Activated naive CD4-positive, alpha-beta T cell treated with anti-CD3 and anti-CD28 coated beads, Interleukin-2, amount 10 ng/mL, durations not matched to agents 7 days and 5 days (primary cell): ENCODE measurements around the gene TRDN.
"Not testable (repeated sequence)": the region's sequence is repeated elsewhere in the genome, so short reads cannot be mapped to it uniquely, and the experiment has no call there.

Source experiments
- CTCF ChIA-PET: fragments of 350-600 bp; sonication (Branson Sonifier 250); formaldehyde crosslinking; loops from one replicate; lab custom pipeline; 2021; ENCODE audit warnings: antibody characterized with exemption; lab: Charles Lee
- DNase-seq: peaks from one replicate; pipeline ENCODE4 v3.0.0-alpha.2; 2020
- H3K27ac Mint-ChIP-seq: one replicate; pipeline ENCODE4 v1.8.0; 2021; ENCODE audit warnings: mild to moderate bottlenecking, moderate library complexity, mixed read lengths
- H3K27me3 Mint-ChIP-seq: one replicate; pipeline ENCODE4 v1.8.0; 2021; ENCODE audit warnings: mild to moderate bottlenecking, mixed read lengths
- H3K36me3 Mint-ChIP-seq: one replicate; pipeline ENCODE4 v1.8.0; 2021; ENCODE audit warnings: mixed read lengths
- H3K4me1 Mint-ChIP-seq: one replicate; pipeline ENCODE4 v1.8.0; 2021; ENCODE audit warnings: mixed read lengths
- H3K4me3 Mint-ChIP-seq: one replicate; pipeline ENCODE4 v1.8.0; 2021; ENCODE audit warnings: mild to moderate bottlenecking, moderate library complexity, mixed read lengths
- H3K9me3 Mint-ChIP-seq: one replicate; pipeline ENCODE4 v1.8.0; 2021; ENCODE audit warnings: mixed read lengths

Gene TRDN

GRCh38 chr6:123562677-123563076 lies 74.1 kb downstream of the TRDN start:
- no peaks in the 10 kb centered on the region for H3K36me3 Mint-ChIP-seq
- H3K4me3 Mint-ChIP-seq: no peak overlapping the region
- no peaks in the 10 kb centered on the region for H3K27me3 Mint-ChIP-seq
- peaks cover 16% of the 10 kb centered on the region for H3K9me3 Mint-ChIP-seq
- CTCF ChIA-PET: no interaction called here
- no peak overlapping the region for H3K27ac Mint-ChIP-seq
- no peaks in the 10 kb centered on the region for H3K4me1 Mint-ChIP-seq
- DNase-seq: no peak

- H3K4me1 Mint-ChIP-seq: no peaks in the 10 kb centered on the region
- no peak overlapping the region for H3K27ac Mint-ChIP-seq
- H3K27me3 Mint-ChIP-seq: no peaks in the 10 kb centered on the region
- CTCF ChIA-PET: no interaction called here
- H3K36me3 Mint-ChIP-seq: no peaks in the 10 kb centered on the region
- no peak overlapping the region for H3K4me3 Mint-ChIP-seq
- DNase-seq: no peak
- peaks cover 18% of the 10 kb centered on the region for H3K9me3 Mint-ChIP-seq
These were observed 74.5 kb downstream of the TRDN start for GRCh38 chr6:123562264-123562663.

- H3K4me3 Mint-ChIP-seq, H3K4me1 Mint-ChIP-seq, DNase-seq, H3K27ac Mint-ChIP-seq, CTCF ChIA-PET, H3K27me3 Mint-ChIP-seq, H3K36me3 Mint-ChIP-seq: not testable (repeated sequence)
- H3K9me3 Mint-ChIP-seq: peaks cover 19% of the 10 kb centered on the region
These were observed 76.9 kb downstream of the TRDN start for GRCh38 chr6:123559816-123560215.

GRCh38 chr6:123557474-123557873 lies 79.3 kb downstream of the TRDN start:
- CTCF ChIA-PET, H3K27me3 Mint-ChIP-seq: not testable (repeated sequence)

DNA sequence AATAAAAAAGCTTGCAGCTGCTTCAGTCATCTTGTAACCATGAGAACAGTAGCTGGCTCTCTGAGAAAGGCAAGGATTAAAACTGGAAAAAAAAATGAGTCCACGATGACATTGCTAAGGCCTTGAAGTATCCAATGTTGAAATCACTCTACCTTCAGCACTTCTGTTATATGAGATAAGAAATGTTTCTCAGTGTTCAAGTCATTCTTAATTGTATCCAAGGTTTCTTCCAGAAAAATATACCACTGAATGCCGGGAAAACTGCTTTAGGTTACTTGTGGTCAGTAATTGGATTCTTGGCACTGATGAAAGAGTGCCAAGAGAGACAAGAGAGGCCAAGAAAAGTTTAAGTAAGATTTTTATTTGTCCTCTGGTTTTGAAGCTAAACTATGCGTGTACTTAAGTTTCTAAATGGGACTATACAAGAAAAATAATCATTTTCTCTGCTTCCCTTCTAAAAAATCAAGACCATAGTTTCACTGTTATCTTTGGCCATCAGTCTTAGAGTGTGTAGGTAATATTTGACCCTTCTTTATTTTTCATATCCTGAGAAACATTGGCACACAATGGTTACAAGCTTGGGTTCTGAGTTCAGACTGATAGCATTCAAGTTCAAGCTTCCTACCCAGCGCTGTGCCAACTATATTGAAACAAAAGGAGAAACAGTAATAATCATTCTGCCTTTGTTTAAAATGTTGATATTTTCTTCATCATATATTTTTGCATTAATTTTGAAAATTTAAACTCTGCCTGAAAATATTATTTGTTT lies 84.6 kb downstream of the TRDN start:
- no peak for DNase-seq
- no peaks in the 10 kb centered on the region for H3K36me3 Mint-ChIP-seq
- CTCF ChIA-PET: no interaction called here
- H3K27me3 Mint-ChIP-seq: no peaks in the 10 kb centered on the region
- no peaks in the 10 kb centered on the region for H3K9me3 Mint-ChIP-seq
- no peak overlapping the region for H3K4me3 Mint-ChIP-seq
- H3K4me1 Mint-ChIP-seq: no peaks in the 10 kb centered on the region
- H3K27ac Mint-ChIP-seq: no peak overlapping the region

More at GRCh38 chr6:123557474-123557873, 79.3 kb downstream of the TRDN start:
- peaks cover 19% of the 10 kb centered on the region for H3K9me3 Mint-ChIP-seq
- H3K36me3 Mint-ChIP-seq, H3K4me1 Mint-ChIP-seq, H3K4me3 Mint-ChIP-seq, H3K27ac Mint-ChIP-seq, DNase-seq: not testable (repeated sequence)

GRCh38 chr6:123550052-123550617 lies 86.6 kb downstream of the TRDN start:
- Mint-ChIP-seq H3K4me3 (no peak overlapping the region), H3K9me3 (no peaks in the 10 kb centered on the region), H3K4me1 (no peaks in the 10 kb centered on the region), H3K27me3 (no peaks in the 10 kb centered on the region), H3K36me3 (no peaks in the 10 kb centered on the region), H3K27ac (no peak overlapping the region)
- DNase-seq: no peak
- CTCF ChIA-PET: no interaction called here

GRCh38 chr6:123549476-123549875 lies 87.3 kb downstream of the TRDN start:
- H3K4me3 Mint-ChIP-seq: no peak overlapping the region
- H3K27ac Mint-ChIP-seq: no peak overlapping the region
- no peaks in the 10 kb centered on the region for H3K4me1 Mint-ChIP-seq
- H3K36me3 Mint-ChIP-seq: no peaks in the 10 kb centered on the region
- DNase-seq: no peak
- no peaks in the 10 kb centered on the region for H3K27me3 Mint-ChIP-seq
- H3K9me3 Mint-ChIP-seq: no peaks in the 10 kb centered on the region
- CTCF ChIA-PET: no interaction called here

DNA sequence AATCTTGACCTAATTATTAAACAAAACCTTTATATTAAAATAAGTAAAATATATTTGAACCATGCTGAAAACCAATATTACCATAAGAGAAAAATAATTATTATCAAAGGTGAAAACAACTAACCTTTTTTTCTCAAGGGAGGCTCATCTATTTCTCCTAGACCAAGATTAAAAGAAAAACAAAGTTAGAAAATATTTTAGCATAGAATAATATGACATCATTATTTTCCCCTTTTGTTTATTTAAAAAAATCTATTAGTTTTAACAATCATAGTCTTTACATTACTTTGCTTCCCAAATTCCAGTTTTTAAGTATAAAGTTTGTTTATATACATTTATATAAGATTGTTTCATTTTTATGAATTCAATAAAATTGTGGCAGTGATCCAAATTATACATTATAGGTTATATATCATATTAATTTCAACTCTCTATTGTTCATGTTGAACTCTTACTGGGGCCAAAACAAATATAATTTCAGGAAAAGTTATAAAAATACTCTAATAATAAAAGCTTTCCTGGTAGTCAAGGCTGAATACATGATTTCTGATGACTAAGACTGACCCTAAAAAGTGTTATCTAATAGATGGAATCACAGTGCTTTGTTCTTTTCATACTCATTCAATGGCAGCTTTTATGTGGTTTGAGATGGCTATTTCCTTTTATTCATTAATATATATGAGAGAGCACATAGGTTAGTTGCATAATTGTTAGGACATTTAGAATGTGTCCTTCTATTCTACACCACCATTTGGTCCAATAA lies 89.4 kb downstream of the TRDN start:
- Mint-ChIP-seq H3K4me1 (no peaks in the 10 kb centered on the region), H3K4me3 (no peak overlapping the region), H3K27me3 (no peaks in the 10 kb centered on the region), H3K27ac (no peak overlapping the region), H3K36me3 (no peaks in the 10 kb centered on the region), H3K9me3 (no peaks in the 10 kb centered on the region)
- DNase-seq: no peak
- CTCF ChIA-PET: no interaction called here

DNA sequence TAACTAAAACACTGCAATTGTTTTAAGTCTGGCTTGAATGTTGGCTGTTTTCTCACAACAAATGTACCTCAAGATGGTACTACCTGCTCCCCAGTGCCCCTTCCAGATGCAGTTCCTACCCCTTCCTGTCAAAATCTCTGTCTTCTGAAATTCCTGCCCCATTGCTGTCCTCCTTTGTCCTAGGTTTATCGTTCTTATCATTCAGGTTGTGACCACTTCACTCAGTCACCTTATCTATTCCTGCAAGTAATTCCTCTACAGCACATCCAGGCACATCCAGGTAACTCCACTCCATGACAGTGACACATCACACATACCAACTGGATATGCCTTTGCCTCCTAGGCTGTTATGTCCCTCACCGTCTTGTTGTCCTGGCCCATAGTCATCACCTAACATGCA lies 90.2 kb downstream of the TRDN start:
- H3K27me3 Mint-ChIP-seq: no peaks in the 10 kb centered on the region
- CTCF ChIA-PET: no interaction called here
- no peak for DNase-seq

DNA sequence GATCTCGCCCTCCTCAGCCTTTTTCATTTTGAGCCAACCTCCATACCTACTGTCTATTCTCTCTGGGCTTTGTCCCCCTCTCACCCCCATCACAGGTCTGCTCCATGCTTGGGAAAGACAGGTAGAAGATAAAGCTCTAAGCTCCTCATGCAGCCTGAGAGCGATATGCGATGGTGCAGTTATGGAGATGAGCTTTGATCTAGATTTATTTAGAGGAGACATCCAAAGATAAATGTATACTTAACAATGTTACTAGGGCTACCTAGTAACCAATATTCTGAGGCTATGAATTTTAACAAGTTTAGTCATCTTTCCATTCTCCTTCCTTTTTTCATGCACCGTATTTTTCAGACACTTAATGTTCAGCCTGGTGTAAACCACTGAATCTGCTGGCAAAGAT lies 95.3 kb downstream of the TRDN start:
- H3K9me3 Mint-ChIP-seq: no peaks in the 10 kb centered on the region
- H3K36me3 Mint-ChIP-seq: no peaks in the 10 kb centered on the region
- H3K4me3 Mint-ChIP-seq: no peak overlapping the region
- no peak overlapping the region for H3K27ac Mint-ChIP-seq
- no peaks in the 10 kb centered on the region for H3K27me3 Mint-ChIP-seq
- no peaks in the 10 kb centered on the region for H3K4me1 Mint-ChIP-seq
- DNase-seq: no peak
- CTCF ChIA-PET: interaction anchor here (1.3 kb wide), 1 partner anchor 12 kb away, joined by 3 read pairs; no protein-coding TSS in a partner anchor

More for the DNA sequence above, 90.2 kb downstream of the TRDN start:
- H3K9me3 Mint-ChIP-seq: no peaks in the 10 kb centered on the region
- H3K27ac Mint-ChIP-seq: no peak overlapping the region
- no peaks in the 10 kb centered on the region for H3K4me1 Mint-ChIP-seq
- no peaks in the 10 kb centered on the region for H3K36me3 Mint-ChIP-seq
- no peak overlapping the region for H3K4me3 Mint-ChIP-seq

DNA sequence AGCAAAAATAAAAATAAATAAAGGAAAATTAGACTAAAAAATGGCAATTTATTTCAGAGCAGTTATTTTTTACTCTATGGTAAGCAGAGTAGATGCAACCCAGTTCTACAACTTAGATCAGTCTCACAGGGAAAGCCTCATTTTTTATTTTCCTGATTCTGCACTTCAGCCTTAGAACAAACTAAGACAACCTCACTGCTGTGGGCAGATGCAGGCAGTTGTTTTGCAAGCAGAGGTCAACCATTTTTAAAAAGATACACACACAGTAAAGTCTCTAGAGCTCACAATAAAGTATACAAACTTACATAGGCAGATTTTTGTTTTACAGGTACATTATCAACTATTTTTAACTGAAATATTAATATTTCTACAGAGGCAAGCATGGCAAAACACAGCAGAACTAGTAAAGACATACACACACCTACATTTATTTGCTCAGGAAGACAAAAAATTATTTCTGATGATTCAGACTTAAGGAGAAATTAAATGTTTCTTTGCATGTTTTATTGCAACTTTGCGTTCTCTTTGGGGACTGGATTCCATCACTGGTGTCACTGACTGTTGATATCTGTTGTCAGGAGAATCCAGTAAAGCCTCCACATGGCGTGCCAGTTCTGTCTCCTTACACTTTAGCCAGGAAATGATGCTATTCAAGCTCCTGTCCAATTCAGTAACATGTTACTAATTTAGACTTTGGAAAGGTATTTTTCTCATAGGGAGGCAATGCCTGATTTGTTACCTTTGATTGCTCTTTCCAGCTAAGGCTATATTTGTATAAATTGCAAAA lies 102.7 kb downstream of the TRDN start:
- no peaks in the 10 kb centered on the region for H3K27me3 Mint-ChIP-seq
- no peaks in the 10 kb centered on the region for H3K36me3 Mint-ChIP-seq
- CTCF ChIA-PET: interaction anchor here (1.1 kb wide), 1 partner anchor 12 kb away, joined by 3 read pairs; no protein-coding TSS in a partner anchor
- DNase-seq: no peak
- H3K9me3 Mint-ChIP-seq: no peaks in the 10 kb centered on the region
- H3K27ac Mint-ChIP-seq: no peak overlapping the region
- no peaks in the 10 kb centered on the region for H3K4me1 Mint-ChIP-seq
- H3K4me3 Mint-ChIP-seq: no peak overlapping the region

- no peak for DNase-seq
- Mint-ChIP-seq H3K27ac (no peak overlapping the region), H3K4me1 (no peaks in the 10 kb centered on the region), H3K9me3 (no peaks in the 10 kb centered on the region), H3K4me3 (no peak overlapping the region), H3K27me3 (no peaks in the 10 kb centered on the region), H3K36me3 (no peaks in the 10 kb centered on the region)
- CTCF ChIA-PET: no interaction called here
These were observed 106.9 kb downstream of the TRDN start for GRCh38 chr6:123529843-123530242.

DNA sequence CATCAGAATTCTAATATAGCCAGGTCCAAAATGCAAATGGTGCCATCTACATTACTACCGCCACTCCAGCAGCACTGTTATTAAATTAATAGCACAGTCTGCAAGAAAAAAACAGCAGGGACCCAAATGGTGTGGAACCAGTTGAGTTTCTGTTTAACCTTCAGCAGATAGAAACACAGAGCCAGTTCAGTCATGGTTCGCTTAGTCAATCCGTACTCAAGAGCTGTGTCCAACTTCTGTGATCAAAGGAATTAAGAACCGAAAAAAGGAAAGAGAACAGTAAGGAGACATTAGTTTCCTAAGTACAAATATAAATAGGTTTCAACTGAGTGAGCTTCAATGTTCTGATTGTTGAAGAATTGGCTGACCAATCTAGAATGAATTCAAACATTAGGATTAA lies 107.7 kb downstream of the TRDN start:
- H3K4me3 Mint-ChIP-seq: no peak overlapping the region
- no peaks in the 10 kb centered on the region for H3K9me3 Mint-ChIP-seq
- H3K27me3 Mint-ChIP-seq: no peaks in the 10 kb centered on the region
- CTCF ChIA-PET: interaction anchor here (0.6 kb wide), 1 partner anchor 13 kb away, joined by 3 read pairs; no protein-coding TSS in a partner anchor
- H3K36me3 Mint-ChIP-seq: no peaks in the 10 kb centered on the region
- DNase-seq: no peak
- H3K27ac Mint-ChIP-seq: no peak overlapping the region
- H3K4me1 Mint-ChIP-seq: no peaks in the 10 kb centered on the region

GRCh38 chr6:123527406-123527805 lies 109.3 kb downstream of the TRDN start:
- CTCF ChIA-PET: no interaction called here
- H3K36me3 Mint-ChIP-seq: no peaks in the 10 kb centered on the region
- no peaks in the 10 kb centered on the region for H3K9me3 Mint-ChIP-seq
- DNase-seq: no peak
- no peak overlapping the region for H3K27ac Mint-ChIP-seq
- no peaks in the 10 kb centered on the region for H3K27me3 Mint-ChIP-seq
- H3K4me3 Mint-ChIP-seq: no peak overlapping the region
- H3K4me1 Mint-ChIP-seq: no peaks in the 10 kb centered on the region
